Medulla oblongata (tissue), 1 donor: ENCODE results near the gene ADAM29.
"Not testable (repeated sequence)": the region's sequence is repeated elsewhere in the genome, so short reads cannot be mapped to it uniquely, and the experiment has no call there.

ENCODE experiments used
- DNase-seq: peaks from one replicate; pipeline ENCODE4 v3.0.0-alpha.2; 2015; ENCODE audit errors: extremely low spot score

Gene ADAM29

GRCh38 chr4:174948826-174949225 lies 30.7 kb downstream of the ADAM29 start:
- DNase-seq = no peak

- DNase-seq = no peak
Measured at GRCh38 chr4:174972911-174973310, 54.8 kb downstream of the ADAM29 start.

GRCh38 chr4:174973336-174973735 lies 55.2 kb downstream of the ADAM29 start:
- DNase-seq = no peak

- DNase-seq = no peak
Measured at GRCh38 chr4:174983128-174983750, 65.1 kb downstream of the ADAM29 start.

GRCh38 chr4:174983870-174984269 lies 65.7 kb downstream of the ADAM29 start:
- DNase-seq = not testable (repeated sequence)

- DNase-seq = no peak
Measured at GRCh38 chr4:174989791-174990190, 71.6 kb downstream of the ADAM29 start.

- DNase-seq = no peak
Measured at GRCh38 chr4:174993916-174994315, 75.8 kb downstream of the ADAM29 start.

- no peak for DNase-seq
Measured at GRCh38 chr4:174996079-174996478, 77.9 kb downstream of the ADAM29 start.

GRCh38 chr4:174999407-174999806 lies 81.2 kb downstream of the ADAM29 start:
- no peak for DNase-seq

- no peak for DNase-seq
Measured at GRCh38 chr4:175017751-175018150, 99.6 kb downstream of the ADAM29 start.

GRCh38 chr4:175019447-175019846 lies 101.3 kb downstream of the ADAM29 start:
- DNase-seq = not testable (repeated sequence)
